Activated CD4-positive, CD25-positive, alpha-beta regulatory T cell treated with anti-CD3 and anti-CD28 coated beads, Interleukin-2, amount 50 U/mL, for 16 hours (primary cell): Measurements from ENCODE around the gene GAS7.
"Not testable (repeated sequence)": the region's sequence is repeated elsewhere in the genome, so short reads cannot be mapped to it uniquely, and the experiment has no call there.

Source experiments
- DNase-seq: peaks from one replicate; pipeline ENCODE4 v3.0.0-alpha.2; 2020; ENCODE audit warnings: low read depth, low spot score

The GAS7 gene

DNA sequence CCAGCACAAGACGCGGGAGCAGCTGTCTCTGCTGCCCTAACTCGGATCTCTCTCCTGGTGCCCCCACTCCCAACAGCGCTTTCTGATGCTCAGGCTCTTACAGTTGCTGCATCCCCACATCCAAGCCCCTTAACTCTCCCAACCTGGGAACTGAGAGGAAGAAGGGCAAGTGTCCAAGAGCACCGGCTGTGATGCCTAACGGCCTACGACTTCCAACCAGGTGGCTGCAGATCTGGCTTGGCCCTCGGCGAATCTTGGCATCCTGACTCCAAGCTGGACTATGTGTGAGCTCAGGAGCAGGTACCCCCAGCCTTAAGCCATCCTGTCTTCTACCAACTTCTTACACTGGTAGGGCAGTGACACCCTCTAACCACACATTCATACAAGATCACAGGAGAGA, 255.1 kb downstream of the GAS7 start:
- no peak for DNase-seq

DNA sequence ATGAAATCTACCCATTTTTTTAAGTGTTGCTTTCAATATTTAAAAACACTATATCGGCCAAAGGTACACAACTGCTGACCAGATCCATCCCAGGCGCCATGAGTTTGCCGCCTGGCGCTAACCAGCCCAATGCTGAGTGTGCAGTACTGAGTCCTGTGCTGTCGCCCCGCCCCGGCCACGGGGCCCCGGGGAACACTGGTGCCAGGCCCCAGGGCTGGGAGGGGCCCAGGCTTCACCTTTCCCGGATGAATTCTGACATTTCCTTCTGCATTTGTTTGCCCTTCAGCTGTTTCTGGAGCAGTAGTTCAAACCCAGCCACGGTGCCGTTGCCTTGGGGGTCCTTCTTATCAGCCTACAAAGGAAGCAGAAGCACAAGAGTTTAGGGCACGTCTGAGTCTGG, 255.5 kb downstream of the GAS7 start:
- no peak for DNase-seq

GRCh38 chr17:9941305-9941704, 257.1 kb downstream of the GAS7 start:
- DNase-seq, result no peak

DNA sequence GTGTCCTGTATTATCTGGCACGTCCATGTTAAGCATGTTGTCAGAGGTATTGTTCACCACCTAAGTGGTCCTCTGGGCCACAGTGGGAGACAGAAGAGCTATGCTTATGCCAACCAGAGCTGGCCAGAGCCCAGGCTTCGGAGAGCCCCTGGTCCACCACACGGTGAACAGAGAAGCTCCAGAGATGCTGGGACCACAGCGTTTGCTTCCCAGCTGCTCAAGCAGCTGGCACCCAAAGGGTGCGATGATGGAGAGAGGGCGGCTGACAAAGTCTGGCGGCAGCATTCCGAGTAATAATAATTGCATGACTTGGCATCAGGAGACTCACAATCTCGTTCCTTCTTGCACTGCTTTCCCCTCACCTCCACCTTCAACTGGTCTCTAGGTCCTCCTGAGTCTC, 257.6 kb downstream of the GAS7 start:
- no peak for DNase-seq

DNA sequence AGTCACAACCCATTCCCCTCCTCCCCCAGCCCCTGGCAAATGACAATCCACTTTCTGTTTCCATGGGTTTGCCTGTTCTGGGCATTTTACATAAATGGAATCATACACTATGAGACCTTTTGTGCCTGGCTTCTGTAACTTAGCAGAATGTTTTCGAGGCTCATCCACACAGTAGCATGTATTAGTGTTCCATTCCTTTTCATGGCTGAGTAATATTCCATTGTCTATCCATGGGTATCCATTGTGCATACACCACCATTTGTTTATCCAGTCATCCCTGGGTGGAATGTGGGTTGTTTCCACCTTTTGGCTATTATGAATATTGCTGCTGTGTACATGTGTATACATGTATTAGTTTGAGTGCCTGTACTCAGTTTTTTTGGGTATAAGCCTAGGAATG, 259.6 kb downstream of the GAS7 start:
- no peak for DNase-seq

GRCh38 chr17:9937901-9938300, 260.5 kb downstream of the GAS7 start:
- DNase-seq, result no peak

DNA sequence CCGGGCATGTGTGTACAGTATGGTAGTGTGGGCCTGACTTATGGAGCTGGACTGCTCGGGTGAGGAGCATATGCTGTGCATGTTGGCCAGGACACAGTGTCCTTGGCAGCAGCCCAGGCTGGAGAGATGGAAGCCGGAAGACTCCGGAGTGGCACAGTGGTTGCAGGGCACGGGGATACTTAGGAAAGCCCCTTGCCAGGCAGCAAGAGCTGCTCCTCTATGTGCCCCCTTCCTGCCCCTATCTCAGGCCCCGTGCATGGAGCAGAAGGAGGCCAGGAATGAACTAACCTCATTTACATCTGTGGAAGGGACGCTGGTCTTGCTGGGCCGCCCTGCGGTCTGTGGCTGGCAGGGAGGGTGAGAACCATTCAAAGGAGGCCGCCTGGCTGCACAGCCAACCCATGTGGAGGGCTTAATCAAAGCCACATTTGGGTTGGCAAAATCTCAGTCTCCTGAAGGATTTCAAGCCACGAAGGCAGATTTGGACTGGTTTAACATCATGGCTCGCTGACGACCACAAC, 261.1 kb downstream of the GAS7 start:
- no peak for DNase-seq

- DNase-seq, result no peak
Measured at GRCh38 chr17:9936095-9936494, 262.3 kb downstream of the GAS7 start.

GRCh38 chr17:9935408-9935807, 263.0 kb downstream of the GAS7 start:
- no peak for DNase-seq

- no peak for DNase-seq
Measured at GRCh38 chr17:9934331-9934730, 264.1 kb downstream of the GAS7 start.

DNA sequence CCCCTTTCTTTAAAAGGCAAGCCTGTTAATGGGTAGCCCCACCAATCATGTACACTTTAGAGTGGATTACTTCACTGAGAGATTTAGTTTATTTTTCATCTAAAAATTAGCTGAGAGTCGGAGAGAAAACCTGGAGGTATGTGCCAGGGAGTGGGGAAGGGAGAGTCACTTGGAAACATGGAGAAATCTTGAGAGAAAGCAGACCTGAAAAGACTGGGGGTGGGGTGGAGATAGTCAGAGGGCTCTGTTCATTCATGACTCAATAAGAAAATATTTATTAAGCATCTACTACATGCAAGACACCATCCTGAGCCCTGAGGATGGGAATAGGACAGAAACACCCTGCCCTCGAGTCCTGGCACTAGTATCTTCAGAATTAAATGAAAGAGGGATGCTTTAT, 265.9 kb downstream of the GAS7 start:
- DNase-seq, result no peak

DNA sequence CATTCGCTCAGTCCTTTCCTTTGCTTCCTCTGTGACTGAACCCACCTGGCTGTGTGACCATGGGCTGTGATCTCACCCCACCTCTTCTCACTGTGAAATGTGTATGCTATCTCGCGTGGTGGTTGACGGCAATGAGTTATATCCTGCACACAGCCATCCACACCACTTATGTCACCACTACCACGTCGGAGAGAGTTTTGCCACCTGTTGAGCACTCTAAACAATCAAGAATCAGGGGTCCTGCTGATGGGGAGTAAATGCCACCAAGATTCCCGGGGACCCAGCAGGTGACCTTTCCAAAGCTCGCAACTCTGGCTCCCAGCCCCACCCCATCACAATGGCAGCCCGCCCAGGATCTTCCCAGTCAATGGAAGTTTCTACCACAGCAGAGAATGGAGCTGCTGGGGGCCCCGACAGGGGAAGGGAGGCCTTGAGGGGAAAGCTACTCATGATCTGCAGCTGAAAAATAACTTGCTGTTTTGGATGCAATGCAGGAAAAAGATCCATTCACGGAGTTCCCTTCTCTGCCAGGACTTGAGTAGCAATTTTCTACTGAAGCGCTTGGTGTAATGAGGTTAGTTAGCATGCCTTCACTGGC, 267.2 kb downstream of the GAS7 start:
- no peak for DNase-seq

DNA sequence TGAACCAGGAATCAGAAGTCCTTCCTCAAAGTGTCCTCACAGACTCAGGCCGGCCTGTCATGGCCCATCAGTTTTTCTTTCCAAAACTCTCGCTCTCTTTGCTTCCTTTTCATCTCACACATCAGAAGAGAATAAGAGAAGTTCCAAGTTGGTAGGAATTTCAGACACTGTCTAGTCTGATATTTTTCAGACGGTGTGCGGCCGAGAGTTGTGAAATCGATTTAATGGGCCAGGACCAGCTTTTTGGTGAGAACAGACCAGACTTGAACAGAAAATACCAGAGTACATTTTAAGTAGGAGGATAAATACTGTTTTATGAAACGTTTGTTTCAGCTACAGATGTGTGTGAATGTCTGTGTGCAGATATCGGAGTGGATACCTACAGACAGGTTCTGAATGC, 268.5 kb downstream of the GAS7 start:
- no peak for DNase-seq

DNA sequence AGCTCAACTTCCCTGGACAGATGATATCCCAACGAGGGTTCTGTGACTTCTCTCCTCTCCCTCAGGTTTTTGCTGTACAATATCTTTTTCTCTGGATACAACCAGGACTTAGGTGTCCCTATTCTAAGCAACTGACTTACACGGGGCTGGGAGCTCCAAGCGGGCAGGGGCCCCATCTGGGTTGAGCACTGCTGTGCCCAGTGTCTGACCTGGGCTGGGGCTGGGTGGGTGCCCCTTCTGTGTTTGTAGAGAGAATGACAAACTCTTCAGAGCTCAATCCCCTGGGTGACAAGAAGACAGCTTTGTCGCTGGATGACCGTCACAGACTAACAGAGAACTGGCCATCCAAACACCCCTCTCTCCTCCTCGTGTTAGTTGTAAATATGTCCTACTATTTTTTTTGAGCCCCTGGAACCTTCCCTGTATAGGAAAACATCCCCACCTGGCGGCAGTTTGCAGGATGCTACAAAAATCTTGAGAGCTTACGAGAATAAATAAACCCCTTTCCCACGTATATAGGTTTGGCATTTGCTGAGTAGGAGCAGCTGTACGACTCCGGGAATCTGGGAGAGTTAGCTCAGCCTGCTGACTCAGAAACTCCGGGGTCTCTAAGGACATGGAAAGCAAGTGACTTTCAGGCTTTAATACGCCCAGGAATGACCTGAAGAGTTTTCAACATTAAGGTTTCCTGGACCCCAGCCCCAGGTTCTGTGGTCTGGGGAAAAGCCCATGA, 269.6 kb downstream of the GAS7 start:
- DNase-seq, result no peak

- no peak for DNase-seq
Measured at GRCh38 chr17:9926150-9926804, 272.1 kb downstream of the GAS7 start.

GRCh38 chr17:9925457-9925856, 272.9 kb downstream of the GAS7 start:
- no peak for DNase-seq

DNA sequence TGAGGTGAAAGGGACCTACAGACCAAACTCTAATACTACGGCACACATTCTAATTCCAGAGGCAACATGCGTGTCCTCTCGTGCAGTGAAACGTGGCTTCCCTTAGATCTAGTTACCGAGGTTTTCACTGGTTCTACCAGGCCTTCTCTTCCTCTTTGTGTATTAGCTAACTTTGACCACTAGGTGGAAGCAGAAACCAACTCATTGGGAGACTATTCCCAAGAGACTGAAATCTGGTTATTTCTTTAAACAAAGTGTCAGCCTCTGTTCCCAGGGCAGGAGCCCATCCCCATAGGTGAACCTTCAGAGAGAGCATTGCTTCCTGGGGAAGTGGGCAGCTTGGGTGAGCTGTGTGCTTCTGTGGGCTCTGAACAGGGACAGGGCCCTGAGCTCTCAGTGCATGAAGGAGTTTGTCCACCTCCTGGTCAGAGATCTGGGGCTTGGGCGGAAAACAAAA, 273.6 kb downstream of the GAS7 start:
- DNase-seq, result no peak

GRCh38 chr17:9922012-9922848, 276.2 kb downstream of the GAS7 start:
- no peak for DNase-seq

DNA sequence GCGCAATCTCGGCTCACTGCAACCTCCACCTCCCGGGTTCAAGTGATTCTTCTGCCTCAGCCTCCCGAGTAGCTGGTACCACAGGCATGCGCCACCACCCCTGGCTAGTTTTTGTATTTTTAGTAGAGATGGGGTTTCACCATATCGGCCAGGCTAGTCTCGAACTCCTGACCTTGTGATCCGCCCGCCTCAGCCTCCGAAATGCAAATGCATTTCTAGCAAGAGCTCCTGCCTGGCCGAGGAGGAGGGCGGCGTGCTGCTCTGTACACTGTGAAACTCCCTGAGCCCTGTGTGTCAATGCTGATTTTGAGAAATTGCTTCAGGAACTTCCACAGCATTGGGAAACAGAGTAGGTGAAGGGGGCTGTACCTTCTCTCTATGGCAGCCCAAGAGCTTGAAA, 277.2 kb downstream of the GAS7 start:
- not testable (repeated sequence) for DNase-seq

DNA sequence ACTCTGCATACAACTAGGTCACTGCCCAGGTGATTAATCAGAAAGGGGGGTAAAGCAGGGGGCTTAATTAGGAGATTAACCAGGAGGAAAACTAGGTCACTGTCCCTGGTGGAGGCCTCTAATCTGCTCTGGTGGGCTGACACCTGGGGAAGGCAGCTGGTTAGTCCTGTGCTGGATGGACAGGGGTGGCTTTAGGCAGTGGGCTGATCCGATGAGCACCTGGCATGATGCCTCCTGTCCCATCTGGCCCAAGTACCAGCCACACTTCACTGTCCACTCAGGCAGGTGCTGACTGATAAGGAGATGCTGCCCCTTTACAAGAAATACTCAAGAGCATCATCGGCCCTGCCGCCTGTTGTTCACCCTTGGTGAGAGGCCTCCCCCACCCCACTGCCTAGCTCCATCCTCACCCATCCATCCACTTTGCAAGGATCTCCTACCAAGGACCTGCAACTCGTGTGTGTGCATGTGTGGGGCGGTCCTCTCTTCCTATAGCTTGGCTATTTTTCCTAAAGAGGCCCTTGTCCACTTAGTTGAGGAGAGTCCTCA, 279.5 kb downstream of the GAS7 start:
- no peak for DNase-seq

DNA sequence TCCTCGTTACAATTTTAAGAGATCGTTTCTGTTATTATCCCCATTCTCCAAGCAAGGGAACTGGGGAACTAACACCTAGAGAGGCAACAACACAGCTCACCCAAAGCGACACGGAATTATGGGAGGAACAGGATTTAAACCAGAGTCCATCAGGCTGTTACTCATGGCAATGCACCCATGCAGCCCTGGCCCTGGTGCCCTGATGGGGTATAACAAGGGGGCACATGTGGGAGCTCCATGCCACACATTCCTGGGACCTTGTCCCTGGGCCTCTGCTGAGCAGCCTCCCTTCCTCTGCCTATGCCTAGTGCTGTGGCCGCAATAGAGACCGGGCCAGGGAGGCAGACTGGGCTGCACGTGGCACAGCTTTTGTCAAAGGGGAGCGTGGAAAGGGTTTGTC, 280.1 kb downstream of the GAS7 start:
- DNase-seq, result no peak

DNA sequence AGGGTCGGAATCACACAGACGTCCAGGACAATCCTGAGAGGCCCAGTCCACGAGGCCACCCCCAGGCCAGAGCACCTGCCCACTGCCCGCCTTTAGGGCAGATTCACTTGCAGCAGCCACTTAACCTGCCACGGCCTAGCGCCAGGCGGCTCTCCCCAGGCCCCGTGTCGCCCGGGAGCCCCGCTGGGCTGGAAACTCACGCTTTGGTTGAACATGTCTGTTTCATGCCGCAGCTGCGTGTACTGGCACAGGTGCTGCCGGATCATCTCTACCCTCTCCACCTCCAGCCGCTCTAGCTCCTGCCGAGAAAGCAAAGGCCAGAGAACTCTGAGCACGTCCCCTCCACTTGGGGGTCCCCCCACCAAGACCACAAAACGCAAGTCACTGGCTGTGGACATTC, 280.6 kb downstream of the GAS7 start:
- no peak for DNase-seq
